ENCODE results near the gene JARID2.

JARID2 gene

GRCh38 chr6:15508441-15508871, 262.6 kb downstream of the JARID2 start:
- POLR2A ChIA-PET: no interaction called here
- Histone ChIP-seq H3K36me3 (ENCODE audit: control insufficient read depth in 2 of 2, insufficient read depth in 1 of 2, low read length in 2 of 2) (peaks cover 0 to 93% of the 10 kb centered on the region in 2 experiments; a peak in 2 of 3 replicates), H3K9me3 (ENCODE audit: control insufficient read depth, insufficient read depth, low read depth, low read length) (no peaks in the 10 kb centered on the region), H3K4me1 (ENCODE audit: control insufficient read depth, insufficient read depth, low read length) (peaks cover 18% of the 10 kb centered on the region), H3K27ac (ENCODE audit: extremely low read depth, low read depth, low read length) (no peak overlapping the region), H3K4me3 (ENCODE audit: low read depth, low read length) (no peak overlapping the region)
- TF ChIP-seq ZBTB11 (tag by site-specific recombination; conservative IDR thresholded peaks at IDR 0.05; ENCODE audit: low read depth) (no peak), ZNF596 (tag by site-specific recombination; IDR thresholded peaks at IDR 0.05) (no peak), ZNF133 (tag by site-specific recombination; IDR thresholded peaks at IDR 0.05) (no peak), ZNF555 (tag by site-specific recombination; conservative IDR thresholded peaks at IDR 0.05) (no peak), ZNF223 (tag by site-specific recombination; IDR thresholded peaks at IDR 0.05) (no peak), ZNF704 (tag by site-specific recombination; IDR thresholded peaks at IDR 0.05) (no peak), ZNF571 (tag by site-specific recombination; IDR thresholded peaks at IDR 0.05) (no peak), ZBTB7A (tag by site-specific recombination; IDR thresholded peaks at IDR 0.05; ENCODE audit: low read depth) (no peak), REPIN1 (tag by site-specific recombination; IDR thresholded peaks at IDR 0.05; ENCODE audit: low read depth) (no peak)
- CTCF ChIA-PET: no interaction called here

GRCh38 chr6:15508931-15509330, 263.1 kb downstream of the JARID2 start:
- ChIA-PET POLR2A (no interaction called here), CTCF (no interaction called here)
- H3K27ac ChIP-seq (ENCODE audit: extremely low read depth, low read depth, low read length): no peak overlapping the region
- H3K36me3 ChIP-seq (ENCODE audit: control insufficient read depth in 2 of 2, insufficient read depth in 1 of 2, low read length in 2 of 2): peaks cover 0 to 93% of the 10 kb centered on the region in 2 experiments; a peak in 2 of 3 replicates
- H3K4me3 ChIP-seq (ENCODE audit: low read depth, low read length): no peak overlapping the region
- H3K4me1 ChIP-seq (ENCODE audit: control insufficient read depth, insufficient read depth, low read length): peaks cover 15% of the 10 kb centered on the region
- H3K9me3 ChIP-seq (ENCODE audit: control insufficient read depth, insufficient read depth, low read depth, low read length): no peaks in the 10 kb centered on the region
- no peak for TF ChIP-seq ZNF776 (tag by site-specific recombination; IDR thresholded peaks at IDR 0.05; ENCODE audit: borderline replicate concordance)
- no peak for TF ChIP-seq ZNF692 (tag by site-specific recombination; IDR thresholded peaks at IDR 0.05)
- no peak for TF ChIP-seq ZSCAN30 (tag by site-specific recombination; IDR thresholded peaks at IDR 0.05)
- TF ChIP-seq ZNF2 (tag by site-specific recombination; IDR thresholded peaks at IDR 0.05): no peak
- TF ChIP-seq ZNF792 (tag by site-specific recombination; IDR thresholded peaks at IDR 0.05): no peak
- no peak for TF ChIP-seq ZNF785 (tag by site-specific recombination; IDR thresholded peaks at IDR 0.05)
- no peak for TF ChIP-seq ZNF488 (tag by site-specific recombination; IDR thresholded peaks at IDR 0.05)
- no peak for TF ChIP-seq ZNF292 (tag by site-specific recombination; IDR thresholded peaks at IDR 0.05; ENCODE audit: borderline replicate concordance, low read depth)
- TF ChIP-seq ZNF366 (tag by site-specific recombination; conservative IDR thresholded peaks at IDR 0.05): no peak
- no peak for TF ChIP-seq ZNF423 (tag by site-specific recombination; IDR thresholded peaks at IDR 0.05)
- TF ChIP-seq ZSCAN5A (tag by site-specific recombination; IDR thresholded peaks at IDR 0.05): no peak
- TF ChIP-seq MEIS1 (CRISPR knock-in tag; IDR thresholded peaks at IDR 0.05; ENCODE audit: borderline replicate concordance): no peak
- no peak for TF ChIP-seq ZSCAN16 (tag by site-specific recombination; IDR thresholded peaks at IDR 0.05)
- no peak for TF ChIP-seq ZNF391 (tag by site-specific recombination; IDR thresholded peaks at IDR 0.05; ENCODE audit: borderline replicate concordance, low read depth)
- no peak for TF ChIP-seq PRDM6 (tag by site-specific recombination; IDR thresholded peaks at IDR 0.05)
- no peak for TF ChIP-seq ZNF639 (tag by site-specific recombination; IDR thresholded peaks at IDR 0.05)
